ENCODE measurements around the gene TSC1.

The TSC1 gene

DNA sequence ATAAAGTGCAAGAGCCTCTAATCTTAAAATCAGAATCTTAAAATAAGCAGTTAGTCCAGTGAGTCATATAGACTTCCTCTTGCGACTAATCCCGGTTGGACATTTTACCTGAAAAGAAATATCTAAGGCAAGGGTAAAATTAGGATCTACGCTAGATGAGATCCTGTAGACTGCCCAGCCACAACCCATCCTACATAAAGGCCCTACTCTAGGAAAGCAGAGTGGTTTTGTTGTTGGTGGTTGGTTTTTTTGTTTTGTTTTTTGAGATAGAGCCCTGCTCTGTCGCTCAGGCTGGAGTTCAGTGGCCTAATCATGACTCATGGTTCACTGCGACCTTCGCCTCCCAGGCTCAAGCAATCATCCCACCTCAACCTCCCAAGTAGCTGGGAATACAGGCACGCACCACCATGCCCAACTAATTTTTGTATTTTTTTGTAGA is 6.9 kb downstream of the TSC1 start:
- DNase-seq (ENCODE audit: low read depth, low spot score), result no peak

DNA sequence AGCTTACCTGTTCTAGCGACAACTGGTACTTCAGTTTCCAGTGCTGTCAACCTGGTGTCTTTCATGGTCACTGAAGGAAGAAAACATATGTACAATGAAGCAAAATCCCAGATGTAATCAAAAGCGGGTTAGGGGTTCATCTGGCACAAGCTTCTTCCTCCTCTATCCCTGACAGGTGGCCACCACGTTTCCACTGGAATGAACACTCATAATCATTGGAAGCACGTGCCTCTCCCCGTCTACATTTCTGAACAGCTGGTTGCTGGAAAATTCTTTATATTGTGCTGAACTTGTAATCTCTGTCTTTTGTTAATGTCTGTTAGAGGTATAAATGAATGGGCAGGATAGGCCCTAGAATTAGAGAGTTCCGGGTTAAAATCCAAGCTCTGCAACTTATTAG is 9.4 kb downstream of the TSC1 start:
- no peak for DNase-seq (ENCODE audit: low read depth, low spot score)

DNA sequence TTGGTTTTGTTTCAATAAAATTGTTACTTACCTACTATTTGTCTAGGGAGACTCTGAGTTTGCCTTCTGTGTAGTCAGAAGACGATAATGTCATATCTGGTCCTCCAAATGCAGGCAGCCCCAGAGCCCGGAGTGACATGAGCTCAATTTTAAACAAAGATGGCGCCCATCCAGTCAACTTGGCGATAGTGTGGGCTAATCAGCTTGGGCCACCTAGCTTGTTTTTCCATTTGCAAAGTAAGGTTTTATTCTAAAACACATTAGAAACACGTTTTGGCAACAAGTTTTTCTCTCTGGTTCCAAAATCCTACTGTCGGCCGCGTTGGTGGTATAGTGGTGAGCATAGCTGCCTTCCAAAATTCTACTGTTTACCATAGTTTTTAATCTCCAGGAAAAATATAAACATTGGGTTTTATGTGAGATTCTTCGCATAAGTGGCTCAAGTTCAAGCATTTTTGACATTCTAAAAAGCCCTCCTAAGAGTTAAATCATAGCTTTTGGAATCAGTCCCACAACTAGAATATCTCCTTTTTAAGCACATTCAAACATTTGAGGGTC is 13.2 kb downstream of the TSC1 start:
- DNase-seq (ENCODE audit: low read depth, low spot score), result peak; percentile 63

DNA sequence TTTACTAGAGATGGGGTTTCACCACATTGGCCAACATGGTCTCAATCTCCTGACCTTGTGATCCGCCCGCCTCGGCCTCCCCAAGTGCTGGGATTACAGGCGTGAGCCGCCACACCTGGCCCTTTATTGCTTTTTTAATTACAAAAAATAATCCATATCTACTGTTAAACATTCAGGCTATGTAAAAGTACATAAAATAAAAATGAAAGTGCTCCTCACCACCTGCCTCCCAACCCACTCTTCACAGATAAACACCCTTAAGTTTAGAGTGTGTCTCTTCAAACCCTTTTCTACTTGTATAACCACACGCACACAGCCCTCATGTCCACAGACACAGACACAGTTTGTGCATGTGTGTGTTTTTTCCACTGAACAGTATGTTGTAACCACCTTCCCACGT is 16.7 kb downstream of the TSC1 start:
- no peak for DNase-seq (ENCODE audit: low read depth, low spot score)

DNA sequence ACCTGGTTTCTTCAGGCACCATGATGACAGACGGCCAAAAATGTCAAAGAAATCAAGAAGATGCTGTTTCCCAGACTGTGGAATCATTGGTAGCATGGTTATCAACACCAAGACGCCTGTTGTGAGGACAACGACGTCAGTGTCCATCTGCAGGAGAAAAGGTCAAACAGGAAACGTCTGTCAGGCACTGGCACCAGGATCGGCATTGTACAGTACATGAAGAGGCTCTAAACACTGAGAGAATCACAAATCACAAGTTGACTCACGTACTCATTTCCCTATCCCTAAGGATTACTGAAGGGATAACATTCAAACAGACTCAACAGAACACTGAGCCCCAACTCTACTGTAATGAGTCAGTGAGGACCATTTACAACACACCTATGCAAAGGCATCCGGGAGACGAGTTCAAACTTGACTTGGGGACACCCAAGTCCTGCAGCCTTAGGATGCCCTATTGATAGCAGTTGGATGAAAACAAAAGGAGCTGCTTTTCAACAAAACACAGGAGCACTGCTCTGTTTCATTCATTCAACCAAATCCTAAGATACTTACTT is 21.0 kb downstream of the TSC1 start:
- DNase-seq (ENCODE audit: low read depth, low spot score), result no peak

DNA sequence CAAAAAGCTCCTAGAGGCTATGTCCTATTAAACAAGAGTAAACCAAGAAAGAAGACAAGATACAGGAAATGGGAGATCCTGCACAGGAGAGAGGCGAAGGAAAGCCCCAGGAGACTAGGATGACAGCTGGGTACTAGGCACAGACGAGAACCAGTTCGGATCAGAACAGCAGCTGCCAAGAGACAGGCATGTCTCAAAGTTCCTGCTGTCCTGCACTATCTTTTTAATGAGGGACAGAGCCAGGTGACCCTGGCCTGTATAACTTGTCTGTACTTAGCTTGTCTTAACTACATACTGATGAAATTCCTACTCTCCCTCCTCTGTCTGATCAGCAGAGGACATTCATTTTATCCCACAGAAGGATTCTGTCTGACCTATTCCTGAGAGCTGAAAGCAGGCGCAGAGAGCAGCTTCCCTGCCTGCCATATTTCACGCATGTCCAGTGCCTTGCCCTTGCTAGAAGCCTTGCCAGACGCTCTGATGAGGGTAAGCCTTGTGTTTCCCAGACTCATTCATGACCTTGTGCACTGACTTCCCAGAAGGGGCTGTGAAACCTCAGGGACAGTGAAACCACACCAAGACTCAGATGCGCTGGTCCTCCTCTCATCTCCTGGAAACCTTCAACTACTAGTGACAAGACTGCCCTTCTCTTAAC is 24.7 kb downstream of the TSC1 start:
- no peak for DNase-seq (ENCODE audit: low read depth, low spot score)

DNA sequence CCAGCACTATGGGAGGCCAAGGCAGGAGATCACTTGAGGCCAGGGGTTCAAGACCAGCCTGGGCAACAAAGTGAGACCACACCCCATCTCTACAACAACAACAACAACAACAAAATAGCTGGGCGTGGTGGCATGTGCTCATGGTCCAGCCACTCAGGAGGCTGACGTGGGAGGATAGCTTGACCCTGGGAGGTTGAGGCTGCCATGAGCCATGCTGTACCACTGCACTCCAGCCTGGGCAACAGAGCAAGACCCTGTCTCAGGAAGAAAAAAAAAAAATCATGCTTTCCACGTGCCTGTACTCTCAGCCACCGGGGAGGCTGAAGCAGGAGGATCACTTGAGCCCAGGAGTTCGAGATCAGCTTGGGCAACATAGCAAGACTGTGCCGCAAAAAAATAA is 29.5 kb downstream of the TSC1 start:
- DNase-seq (ENCODE audit: low read depth, low spot score), result no peak

DNA sequence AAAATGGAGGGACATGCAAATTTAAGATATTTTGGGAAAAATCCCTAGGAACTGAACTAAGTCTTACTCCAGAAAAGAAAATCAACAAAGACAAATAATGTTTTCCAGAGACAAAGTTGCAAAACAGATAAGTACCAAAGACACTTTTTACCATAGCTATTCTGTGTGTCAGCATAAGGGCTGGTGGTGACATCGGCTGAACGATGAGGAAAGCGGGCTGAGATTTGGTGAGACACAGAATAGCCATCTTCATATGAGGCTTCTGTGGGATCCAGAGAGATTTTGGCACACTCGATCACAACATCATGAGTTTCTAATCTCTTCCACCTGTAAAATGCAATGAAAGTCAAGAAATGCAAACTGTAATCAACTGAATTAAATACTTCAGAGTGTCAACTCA is 32.3 kb downstream of the TSC1 start:
- no peak for DNase-seq (ENCODE audit: low read depth, low spot score)

DNA sequence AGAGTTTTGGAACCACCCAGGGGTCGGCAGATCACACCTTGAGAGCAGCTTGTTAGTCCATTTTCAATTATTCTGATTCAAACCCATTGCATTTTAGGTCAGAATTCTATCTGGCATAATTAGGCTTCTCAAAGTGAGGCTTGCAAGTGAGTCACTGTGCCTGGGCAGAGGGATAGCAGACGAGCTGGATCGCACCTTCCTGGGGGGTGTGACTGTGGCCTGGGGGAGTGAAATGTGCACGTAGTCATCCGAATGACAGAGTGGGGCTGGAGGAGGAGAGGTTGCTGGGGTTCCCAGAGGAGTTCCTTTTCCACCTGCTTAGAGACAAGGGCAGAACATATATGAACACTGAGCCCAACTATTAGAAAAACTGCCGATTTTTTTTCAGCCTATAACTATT is 34.0 kb downstream of the TSC1 start:
- no peak for DNase-seq (ENCODE audit: low read depth, low spot score)

DNA sequence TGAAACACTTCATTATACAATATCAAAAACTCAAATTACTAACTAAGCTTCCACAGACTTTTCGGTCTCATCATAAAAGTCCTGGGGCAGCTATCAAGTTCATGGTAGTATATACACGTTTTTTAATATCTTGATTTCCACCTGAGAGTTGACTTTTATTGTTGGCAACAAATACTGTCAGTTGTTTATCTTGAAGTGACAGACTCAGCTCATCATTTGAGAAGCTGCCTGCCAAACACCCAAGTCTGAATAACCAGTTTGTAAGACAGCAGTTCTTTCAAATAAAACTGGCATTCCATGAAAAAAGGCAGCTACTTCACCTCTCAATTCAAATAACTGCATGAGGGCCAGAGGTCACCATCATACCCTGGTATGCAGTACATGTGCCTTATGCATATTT is 35.1 kb downstream of the TSC1 start:
- no peak for DNase-seq (ENCODE audit: low read depth, low spot score)

DNA sequence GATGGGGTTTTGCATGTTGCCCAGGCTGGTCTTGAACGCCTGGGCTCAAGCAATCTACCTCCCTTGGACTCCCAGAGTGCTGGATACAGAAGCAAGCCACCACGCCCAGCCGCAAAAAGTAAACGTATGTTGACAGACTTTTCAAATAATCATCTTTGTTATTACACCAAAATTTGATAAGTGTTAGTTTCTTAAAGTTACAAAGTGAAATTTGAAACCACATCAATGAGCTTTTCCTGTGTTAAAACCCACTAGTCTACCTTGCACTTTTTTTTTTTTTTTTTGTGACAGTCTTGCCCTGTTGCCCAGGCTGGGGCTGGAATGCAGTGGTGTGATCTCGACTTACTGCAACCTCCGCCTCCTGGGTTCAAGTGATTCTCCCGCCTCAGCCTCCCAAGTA is 35.8 kb downstream of the TSC1 start:
- no peak for DNase-seq (ENCODE audit: low read depth, low spot score)

DNA sequence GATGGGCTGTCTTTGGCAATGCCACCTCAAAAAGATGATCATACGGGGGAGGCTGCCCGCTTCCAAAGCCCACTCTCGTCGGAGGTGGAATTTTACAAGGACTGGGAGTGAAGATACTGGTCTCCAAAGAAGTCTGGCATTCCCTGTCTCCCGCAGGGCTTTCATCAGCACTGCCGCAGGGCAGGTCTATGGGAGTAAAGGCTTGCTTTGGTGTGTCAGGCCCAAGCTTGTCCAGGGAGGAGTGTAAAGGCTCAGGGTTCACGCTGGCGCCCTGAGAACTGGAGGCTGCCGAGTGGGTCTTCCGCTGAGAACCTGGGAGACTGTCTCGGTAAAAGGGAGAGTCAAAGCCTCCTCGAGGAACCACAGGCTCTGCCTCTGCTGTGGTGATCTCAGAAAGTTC is 38.7 kb downstream of the TSC1 start:
- no peak for DNase-seq (ENCODE audit: low read depth, low spot score)

DNA sequence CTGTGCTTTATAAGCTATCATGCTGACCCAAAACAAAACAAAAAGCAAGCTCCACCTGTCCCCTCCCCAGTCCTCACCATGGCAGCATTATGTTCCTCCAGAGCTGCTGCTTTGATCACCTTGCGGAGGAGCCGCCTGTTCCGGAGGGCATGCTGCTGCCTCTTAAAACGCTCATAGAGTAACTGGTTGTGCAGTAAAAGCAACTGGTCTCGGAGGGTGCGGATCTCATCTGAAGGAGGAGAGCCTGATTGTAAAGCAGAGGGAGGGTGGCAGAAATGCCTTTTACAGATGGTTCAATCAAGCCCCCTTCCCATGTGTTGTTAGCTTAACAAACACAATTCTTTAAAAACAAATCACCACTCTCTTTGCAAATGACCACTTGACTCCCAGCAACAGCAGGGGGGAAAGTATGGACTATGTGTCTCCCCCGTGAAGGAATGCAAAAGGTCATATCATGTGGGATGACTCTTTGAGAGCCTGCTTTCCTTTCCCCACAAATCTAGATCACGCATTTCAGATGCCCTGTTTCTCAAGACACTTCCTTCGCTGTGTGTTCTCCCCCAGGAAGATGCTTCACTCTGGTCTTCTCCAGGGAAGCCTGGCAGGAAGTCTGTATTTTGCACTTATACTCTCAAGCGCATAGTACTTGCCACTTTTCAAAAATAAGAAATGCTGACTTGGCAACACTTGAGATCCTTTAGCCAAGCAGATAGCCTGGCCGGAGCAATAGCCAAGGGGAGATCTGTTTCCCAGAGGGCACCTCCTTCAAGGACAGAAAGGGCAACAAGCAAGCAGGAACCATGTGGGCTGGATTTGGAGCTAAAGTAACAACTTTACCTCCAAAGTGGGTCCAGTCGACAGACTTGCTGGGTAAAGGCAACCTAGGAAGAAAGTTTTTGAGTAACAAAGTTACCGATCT is 40.6 kb downstream of the TSC1 start:
- no peak for DNase-seq (ENCODE audit: low read depth, low spot score)

DNA sequence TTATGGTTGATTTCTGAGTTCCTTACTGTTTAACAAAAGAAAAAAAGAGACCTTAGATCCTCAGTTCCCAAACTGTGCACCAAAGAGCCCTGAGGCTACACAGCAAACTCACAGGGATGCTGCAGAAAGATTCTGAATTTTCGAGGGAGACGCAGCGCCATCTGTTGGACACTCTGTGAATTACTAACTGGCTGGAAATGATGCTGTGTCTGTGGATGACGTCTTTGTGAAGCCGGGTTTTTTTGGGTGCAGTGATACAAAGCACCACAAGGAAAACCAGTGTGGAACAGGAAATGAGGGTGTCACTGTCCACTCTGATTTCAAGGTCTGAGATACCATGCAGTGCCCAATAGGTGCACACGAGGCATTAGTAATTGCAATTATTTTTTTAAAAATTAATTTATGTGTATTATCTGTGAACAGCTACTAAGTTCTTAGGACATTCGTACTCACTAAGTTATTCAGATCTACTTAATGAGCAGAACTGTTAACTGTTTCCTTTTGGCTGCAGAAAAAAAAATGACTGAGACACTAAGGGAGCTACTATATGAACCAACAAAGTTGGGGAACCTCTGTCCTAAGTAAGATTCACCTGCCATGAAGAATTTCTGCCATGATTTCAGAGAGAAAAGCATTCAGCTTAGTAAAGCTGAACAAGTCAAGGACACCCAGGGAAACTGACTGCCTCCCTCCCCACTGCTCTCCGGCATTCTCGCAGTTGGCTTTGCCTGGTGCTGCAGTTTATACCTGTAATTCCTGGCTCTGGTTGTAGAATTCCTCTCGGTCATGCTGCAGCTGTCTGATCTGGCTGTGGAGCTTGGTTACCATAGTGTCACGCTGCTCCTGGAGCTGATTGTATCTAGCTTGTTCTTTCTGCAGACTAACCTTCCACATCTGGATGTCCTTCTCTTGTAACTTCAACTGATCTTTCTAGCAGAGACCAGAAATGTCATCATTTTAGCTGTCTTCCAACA is 42.3 kb downstream of the TSC1 start:
- peak; percentile 89 for DNase-seq (ENCODE audit: low read depth, low spot score)

DNA sequence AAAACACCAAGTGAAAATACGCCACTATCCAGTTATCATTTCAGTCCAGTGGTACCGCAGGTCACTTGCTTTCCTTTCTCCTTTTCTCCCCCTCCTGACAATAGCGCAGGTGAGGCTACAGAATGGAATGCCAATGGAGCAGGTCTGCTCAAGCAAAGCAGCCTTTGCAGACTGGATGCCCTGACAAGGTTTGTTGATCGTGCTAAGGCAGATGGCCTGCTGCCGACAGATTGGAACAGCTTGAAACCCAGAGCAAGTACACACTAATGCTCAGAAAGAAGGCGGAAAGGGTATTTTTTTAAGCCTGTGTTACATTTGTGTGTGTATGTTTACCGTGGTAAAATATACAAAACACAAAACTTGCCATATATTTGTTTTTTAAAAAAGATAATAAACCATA is 46.4 kb downstream of the TSC1 start:
- no peak for DNase-seq (ENCODE audit: low read depth, low spot score)

DNA sequence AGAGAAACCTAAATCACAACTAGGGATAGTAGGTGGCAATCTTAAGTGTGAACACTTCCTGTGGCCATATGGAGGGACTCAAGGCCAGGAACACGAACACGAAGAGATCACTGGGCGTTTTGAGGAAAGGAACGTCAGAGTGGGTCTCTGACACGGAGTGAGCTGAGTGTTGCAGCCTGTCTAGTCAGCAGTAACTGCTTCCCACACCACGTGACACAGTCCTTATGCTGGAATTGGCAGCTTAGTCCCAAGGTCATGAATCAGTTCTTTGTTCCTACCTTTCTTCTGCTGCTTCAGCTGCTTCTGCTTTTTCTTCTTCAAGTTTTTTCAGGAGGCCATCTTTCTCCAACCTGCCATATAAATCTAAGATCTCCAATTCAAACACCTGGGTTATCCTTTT is 47.5 kb downstream of the TSC1 start:
- no peak for DNase-seq (ENCODE audit: low read depth, low spot score)

DNA sequence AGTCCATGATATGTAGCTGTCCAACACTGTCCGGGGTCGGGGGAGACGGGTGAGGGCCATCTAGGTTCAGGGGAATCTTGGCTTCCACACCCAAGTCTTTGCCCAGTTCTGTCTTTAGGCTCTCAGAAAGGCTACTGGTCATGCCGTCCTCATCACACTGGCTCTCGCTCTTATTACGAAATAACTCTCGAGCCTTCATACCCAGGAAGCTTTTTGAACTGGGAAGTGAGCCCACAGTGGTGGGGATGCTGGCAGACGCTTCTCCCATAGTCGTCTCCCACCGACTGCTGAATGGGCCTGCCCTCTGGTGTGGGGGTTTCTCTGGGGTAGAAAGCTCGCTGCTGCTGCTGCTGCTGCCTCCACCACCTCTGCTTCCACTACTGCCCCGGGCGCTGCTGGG is 48.2 kb downstream of the TSC1 start:
- DNase-seq (ENCODE audit: low read depth, low spot score), result no peak

DNA sequence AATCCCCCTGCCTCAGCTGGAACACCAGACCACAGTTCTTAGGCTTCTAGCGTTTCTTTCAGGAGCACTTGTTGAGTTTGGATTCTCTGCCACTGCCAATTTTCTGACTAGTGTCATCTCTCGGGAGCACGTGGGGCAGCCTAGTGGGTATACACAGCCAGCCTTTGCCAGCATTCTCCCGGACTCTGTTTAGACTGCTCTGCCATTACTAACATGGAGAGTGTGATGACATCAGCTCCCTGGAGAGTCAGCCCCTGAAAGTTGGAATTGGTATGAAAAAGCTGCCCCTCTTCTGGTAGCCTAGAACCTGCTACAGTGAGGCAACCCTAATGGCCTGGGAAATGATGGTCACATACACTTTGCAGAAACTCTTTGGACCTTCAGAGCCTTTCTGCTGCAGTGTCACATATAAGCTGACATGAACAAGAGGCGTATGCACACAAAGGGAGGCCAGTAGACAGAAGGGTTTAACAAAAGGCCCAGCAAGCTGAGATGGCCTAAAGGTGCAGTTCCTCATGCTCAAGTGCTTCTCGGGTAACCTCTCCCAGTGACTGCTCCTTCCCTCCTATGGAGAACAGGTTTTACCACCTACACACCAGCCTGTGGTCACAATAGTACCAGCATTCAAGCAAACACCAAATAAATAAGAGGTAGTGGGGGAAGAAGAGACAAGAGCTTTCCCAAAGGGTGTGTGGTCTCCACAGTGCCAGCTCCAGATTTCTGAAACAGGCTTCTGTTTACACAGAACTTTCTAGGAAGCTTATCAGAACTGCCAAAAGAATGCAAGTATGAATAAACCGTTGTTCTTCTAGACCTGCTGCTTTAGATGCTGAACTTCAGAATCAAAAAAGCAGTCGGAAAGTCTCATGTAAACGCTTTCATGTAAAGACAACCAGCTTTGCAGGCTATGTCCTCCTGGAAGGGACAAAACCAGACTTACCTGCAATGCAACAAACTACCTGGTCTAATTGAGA is 49.3 kb downstream of the TSC1 start:
- no peak for DNase-seq (ENCODE audit: low read depth, low spot score)

DNA sequence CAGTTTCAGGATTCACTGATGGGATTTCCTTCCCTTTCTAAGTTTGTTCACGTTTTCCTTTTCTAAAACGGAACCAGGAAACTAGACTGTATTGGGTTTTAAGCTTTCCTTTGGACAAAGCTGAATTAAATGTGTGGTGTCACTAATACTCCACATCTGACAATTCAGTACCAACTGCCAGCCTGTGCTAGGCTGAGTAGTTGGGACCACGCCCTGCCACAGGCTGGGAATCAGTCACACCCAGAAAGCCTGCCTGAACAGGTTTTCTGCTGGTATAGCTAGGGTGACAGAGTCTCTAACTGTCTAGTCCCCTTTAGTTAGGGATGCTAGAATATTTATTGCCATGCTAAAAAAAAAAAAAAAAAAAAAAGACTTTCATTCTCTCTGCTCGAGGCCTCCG is 50.1 kb downstream of the TSC1 start:
- no peak for DNase-seq (ENCODE audit: low read depth, low spot score)

DNA sequence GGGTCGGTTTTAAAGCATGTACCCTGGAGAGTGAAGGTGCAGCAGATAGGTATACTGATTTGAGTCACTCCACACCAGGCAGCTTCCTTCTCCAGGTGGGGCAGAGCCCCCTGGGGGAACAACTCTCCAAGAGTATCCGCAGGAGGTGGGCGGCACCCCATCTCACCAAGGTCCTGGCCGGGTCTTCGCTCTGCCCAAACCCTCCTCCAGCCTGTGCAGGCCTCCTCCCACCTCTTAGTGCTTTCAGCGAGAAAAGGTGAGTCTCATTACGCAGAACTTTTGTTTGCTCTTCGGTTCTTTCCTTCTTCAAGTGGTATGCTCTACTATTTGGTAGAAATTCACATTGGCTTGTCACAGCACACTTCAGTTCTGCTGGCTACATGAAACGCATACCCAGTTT is 52.0 kb downstream of the TSC1 start:
- no peak for DNase-seq (ENCODE audit: low read depth, low spot score)

All from astrocyte of the hippocampus (primary cell).